ENCODE measurements around the gene DNLZ. TPM values are rescaled to one million over a fixed set of nuclear protein-coding genes. Genes with fewer than 3 reads are reported as not detected.

The DNLZ gene
- total RNA-seq, 1 donor, result 8.2 TPM

GRCh38 chr9:136370687-136371532 lies 7.4 kb upstream of the DNLZ start:
- no peak overlapping the region for H3K4me3 ChIP-seq (ENCODE audit: low read depth, low read length)
- DNase-seq (ENCODE audit: low read depth), result no peak
- TF ChIP-seq CTCF (IDR thresholded peaks at IDR 0.05; ENCODE audit: insufficient read depth, low read depth, low read length), result no peak

GRCh38 chr9:136370037-136370436 lies 6.5 kb upstream of the DNLZ start:
- TF ChIP-seq CTCF (IDR thresholded peaks at IDR 0.05; ENCODE audit: insufficient read depth, low read depth, low read length), result no peak
- no peak overlapping the region for H3K4me3 ChIP-seq (ENCODE audit: low read depth, low read length)
- no peak for DNase-seq (ENCODE audit: low read depth)

- DNase-seq (ENCODE audit: low read depth), result no peak
- no peak for TF ChIP-seq CTCF (IDR thresholded peaks at IDR 0.05; ENCODE audit: insufficient read depth, low read depth, low read length)
- H3K4me3 ChIP-seq (ENCODE audit: low read depth, low read length), result no peak overlapping the region
Measured at GRCh38 chr9:136368190-136368589, 4.6 kb upstream of the DNLZ start.

GRCh38 chr9:136367296-136368145 lies 4.0 kb upstream of the DNLZ start:
- DNase-seq (ENCODE audit: low read depth), result no peak
- H3K4me3 ChIP-seq (ENCODE audit: low read depth, low read length), result no peak overlapping the region
- no peak for TF ChIP-seq CTCF (IDR thresholded peaks at IDR 0.05; ENCODE audit: insufficient read depth, low read depth, low read length)

- H3K4me3 ChIP-seq (ENCODE audit: low read depth, low read length), result no peak overlapping the region
- no peak for DNase-seq (ENCODE audit: low read depth)
- TF ChIP-seq CTCF (IDR thresholded peaks at IDR 0.05; ENCODE audit: insufficient read depth, low read depth, low read length), result no peak
Measured at GRCh38 chr9:136366826-136367225, 3.3 kb upstream of the DNLZ start.

GRCh38 chr9:136365775-136366222 lies 2.3 kb upstream of the DNLZ start:
- DNase-seq (ENCODE audit: low read depth), result no peak
- no peak overlapping the region for H3K4me3 ChIP-seq (ENCODE audit: low read depth, low read length)
- no peak for TF ChIP-seq CTCF (IDR thresholded peaks at IDR 0.05; ENCODE audit: insufficient read depth, low read depth, low read length)

All from fibroblast of villous mesenchyme (primary cell).